Measurements from ENCODE around the gene ERICH2. TPM values are rescaled to one million over a fixed set of nuclear protein-coding genes. Genes with fewer than 3 reads are reported as not detected.
A peak's percentile ranks its signal among the peaks of the same experiment; 100 is the strongest.

ERICH2 gene
- polyA plus RNA-seq, 1 experiment = not detected

DNA sequence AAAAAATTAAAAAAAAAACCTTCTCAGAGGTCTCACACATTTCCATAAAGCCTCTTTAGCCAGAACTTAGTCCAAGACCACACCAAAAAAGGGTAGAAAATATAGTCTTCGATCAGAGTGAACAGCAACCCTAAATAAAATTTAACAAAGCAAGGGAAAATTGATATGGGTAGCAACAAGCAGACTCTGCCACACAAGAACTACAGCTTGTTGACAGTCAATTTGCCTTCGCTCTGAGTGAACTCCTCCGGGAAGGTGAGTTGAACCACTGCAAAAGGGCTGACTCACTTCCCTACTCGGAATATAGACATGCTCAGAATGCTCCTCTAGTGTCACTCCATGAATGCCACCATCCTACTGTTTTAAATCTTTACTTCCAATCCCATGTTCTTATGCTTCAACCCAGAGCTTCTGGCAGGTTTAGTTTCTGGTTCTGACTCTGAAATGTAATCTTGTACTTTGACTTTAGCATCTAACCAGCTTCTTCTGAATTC lies 70.6 kb downstream of the ERICH2 start:
- DNase-seq (ENCODE audit: low read depth, low spot score) = no peak
- Histone ChIP-seq H3K27ac (ENCODE audit: low read depth, low read length) (no peak overlapping the region), H3K4me3 (ENCODE audit: low read depth, low read length) (no peak overlapping the region), H3K27me3 (ENCODE audit: control insufficient read depth, insufficient read depth, low read length) (peaks cover 2% of the 10 kb centered on the region), H3K9me3 (ENCODE audit: control insufficient read depth, insufficient read depth, low read length) (no peaks in the 10 kb centered on the region)
- ChIA-PET CTCF (no interaction called here), POLR2A (no interaction called here)
- no peak for TF ChIP-seq CTCF (IDR thresholded peaks at IDR 0.05; ENCODE audit: low read depth, low read length)

- H3K27me3 ChIP-seq (ENCODE audit: control insufficient read depth, insufficient read depth, low read length) = no peaks in the 10 kb centered on the region
- DNase-seq (ENCODE audit: low read depth, low spot score) = no peak
- CTCF ChIA-PET = no interaction called here
- no peak overlapping the region for H3K4me3 ChIP-seq (ENCODE audit: low read depth, low read length)
- no peak overlapping the region for H3K27ac ChIP-seq (ENCODE audit: low read depth, low read length)
- no peaks in the 10 kb centered on the region for H3K9me3 ChIP-seq (ENCODE audit: control insufficient read depth, insufficient read depth, low read length)
- no peak for TF ChIP-seq CTCF (IDR thresholded peaks at IDR 0.05; ENCODE audit: low read depth, low read length)
- POLR2A ChIA-PET = no interaction called here
Observed at GRCh38 chr2:170842785-170843184, 72.6 kb downstream of the ERICH2 start.

DNA sequence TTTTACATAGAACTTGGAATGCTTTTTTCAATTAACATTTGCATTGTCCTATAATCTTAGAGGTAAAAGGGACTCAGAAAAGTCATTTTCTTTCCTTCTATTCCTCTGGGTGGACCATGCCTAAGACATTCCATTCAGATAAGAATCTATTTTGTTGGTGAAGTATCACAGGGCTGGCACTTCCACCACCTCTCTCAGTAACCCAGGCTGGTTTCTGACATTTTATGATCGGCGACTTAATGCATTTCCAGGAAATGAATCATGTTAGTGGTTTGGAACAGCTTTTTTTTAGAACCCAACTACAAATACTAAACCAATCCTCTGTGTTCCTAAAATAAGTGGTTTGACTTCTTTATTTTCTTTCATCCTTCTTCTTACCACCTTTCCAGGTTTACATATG lies 73.5 kb downstream of the ERICH2 start:
- no peak for DNase-seq (ENCODE audit: low read depth, low spot score)
- Histone ChIP-seq H3K4me3 (ENCODE audit: low read depth, low read length) (no peak overlapping the region), H3K27me3 (ENCODE audit: control insufficient read depth, insufficient read depth, low read length) (no peaks in the 10 kb centered on the region), H3K27ac (ENCODE audit: low read depth, low read length) (no peak overlapping the region), H3K9me3 (ENCODE audit: control insufficient read depth, insufficient read depth, low read length) (no peaks in the 10 kb centered on the region)
- ChIA-PET POLR2A (no interaction called here), CTCF (no interaction called here)
- TF ChIP-seq CTCF (IDR thresholded peaks at IDR 0.05; ENCODE audit: low read depth, low read length) = no peak

- no peaks in the 10 kb centered on the region for H3K9me3 ChIP-seq (ENCODE audit: control insufficient read depth, insufficient read depth, low read length)
- ChIA-PET CTCF (interaction anchor here (1.3 to 1.5 kb wide), 2 partner anchors 27 to 28 kb away, joined by 4 to 6 read pairs; no protein-coding TSS in a partner anchor), POLR2A (no interaction called here)
- no peak for DNase-seq (ENCODE audit: low read depth, low spot score)
- H3K4me3 ChIP-seq (ENCODE audit: low read depth, low read length) = no peak overlapping the region
- no peak overlapping the region for H3K27ac ChIP-seq (ENCODE audit: low read depth, low read length)
- H3K27me3 ChIP-seq (ENCODE audit: control insufficient read depth, insufficient read depth, low read length) = no peaks in the 10 kb centered on the region
- TF ChIP-seq CTCF (IDR thresholded peaks at IDR 0.05; ENCODE audit: low read depth, low read length) = peak; percentile 2; the same call in 1 of the 2 replicates
Observed at GRCh38 chr2:170845343-170845742, 75.2 kb downstream of the ERICH2 start.

- DNase-seq (ENCODE audit: low read depth, low spot score) = no peak
- POLR2A ChIA-PET = no interaction called here
- no peaks in the 10 kb centered on the region for H3K27me3 ChIP-seq (ENCODE audit: control insufficient read depth, insufficient read depth, low read length)
- CTCF ChIA-PET = interaction anchor here (1.2 to 1.5 kb wide), 2 partner anchors 26 to 27 kb away, joined by 3 to 6 read pairs; no protein-coding TSS in a partner anchor
- TF ChIP-seq CTCF (IDR thresholded peaks at IDR 0.05; ENCODE audit: low read depth, low read length) = no peak
- no peak overlapping the region for H3K4me3 ChIP-seq (ENCODE audit: low read depth, low read length)
- no peaks in the 10 kb centered on the region for H3K9me3 ChIP-seq (ENCODE audit: control insufficient read depth, insufficient read depth, low read length)
- no peak overlapping the region for H3K27ac ChIP-seq (ENCODE audit: low read depth, low read length)
Observed at GRCh38 chr2:170846314-170846713, 76.1 kb downstream of the ERICH2 start.
